Measurements from ENCODE around the gene BRD2. TPM values are rescaled to one million over a fixed set of nuclear protein-coding genes. Genes with fewer than 3 reads are reported as not detected.

Gene BRD2
- total RNA-seq, 1 donor from 2014 or later, result 99.3 TPM

DNA sequence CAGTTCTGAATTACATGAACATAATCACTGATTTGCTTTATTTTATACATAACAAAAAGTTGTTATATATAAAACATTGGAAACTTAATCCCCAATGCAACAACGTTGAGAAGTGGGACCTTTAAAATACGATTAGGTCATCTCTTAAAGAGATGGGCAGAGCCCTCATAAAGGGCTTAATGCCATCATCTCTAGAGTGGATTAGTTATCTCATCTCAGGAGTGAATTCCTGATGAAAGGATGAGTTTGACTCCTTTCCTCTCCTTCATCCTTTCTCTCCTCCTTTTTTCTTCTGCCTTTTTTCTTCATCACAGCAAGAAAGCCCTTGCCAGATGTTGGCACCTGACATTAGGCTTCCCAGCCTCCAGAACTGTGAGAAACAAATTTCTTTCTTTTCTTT, 27.1 kb downstream of the BRD2 start:
- ATAC-seq, result no peak

DNA sequence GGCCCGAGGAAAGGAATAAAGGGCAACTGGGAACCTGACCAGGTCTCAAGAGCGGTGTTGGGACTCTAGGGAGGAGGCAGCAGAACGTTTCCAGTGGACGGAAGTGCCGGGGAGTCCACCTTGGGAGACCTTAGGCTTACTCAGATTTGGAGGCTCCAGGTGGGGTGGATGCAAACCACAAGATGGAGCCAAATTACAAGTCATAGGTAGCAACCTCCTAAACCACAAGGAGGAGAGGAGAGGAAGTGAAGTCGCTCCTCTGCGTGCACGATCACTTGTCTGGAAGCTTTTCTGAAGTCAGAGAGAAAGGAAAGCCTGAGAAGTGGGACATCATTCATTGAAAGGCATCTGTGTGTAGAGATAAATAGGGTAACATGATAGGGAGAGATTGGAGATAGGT, 31.7 kb downstream of the BRD2 start:
- peak; percentile 65 for ATAC-seq

DNA sequence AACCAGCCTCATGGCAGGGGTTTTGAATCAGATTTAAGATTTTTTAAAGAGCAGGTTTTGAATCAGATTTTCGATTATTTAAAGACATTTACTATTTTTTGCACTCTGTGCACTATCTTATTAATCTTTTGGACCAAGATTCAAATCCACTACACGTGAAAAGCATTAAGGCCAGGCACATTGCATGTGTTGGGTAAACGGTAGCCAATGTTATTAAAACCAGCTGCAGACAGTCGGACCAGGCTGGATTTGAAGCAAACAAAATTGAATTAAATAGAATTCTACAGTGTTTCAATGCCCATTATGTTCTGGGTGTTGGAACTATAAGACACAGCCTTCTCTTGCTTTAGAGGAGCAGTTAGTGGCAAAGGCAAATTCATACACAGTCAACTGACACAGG, 33.3 kb downstream of the BRD2 start:
- ATAC-seq, result no peak

DNA sequence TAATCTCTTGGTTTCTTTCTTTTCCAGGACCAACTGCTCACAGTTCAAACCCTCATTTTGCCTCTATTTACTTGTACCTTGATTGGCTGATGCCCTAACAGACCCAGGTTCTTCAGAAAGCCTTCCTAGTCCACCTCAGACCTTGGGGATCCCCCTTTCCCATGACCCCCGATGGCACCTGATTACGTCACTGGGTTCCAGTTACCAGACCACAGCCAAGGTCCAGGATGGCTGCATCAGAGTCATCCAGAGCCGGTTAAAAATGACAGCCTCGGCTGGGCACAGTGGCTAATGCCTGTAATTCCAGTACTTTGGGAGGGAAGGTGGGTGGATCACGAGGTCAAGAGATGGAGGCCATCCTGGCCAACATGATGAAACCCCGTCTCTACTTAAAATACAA, 36.5 kb downstream of the BRD2 start:
- ATAC-seq, result no peak

DNA sequence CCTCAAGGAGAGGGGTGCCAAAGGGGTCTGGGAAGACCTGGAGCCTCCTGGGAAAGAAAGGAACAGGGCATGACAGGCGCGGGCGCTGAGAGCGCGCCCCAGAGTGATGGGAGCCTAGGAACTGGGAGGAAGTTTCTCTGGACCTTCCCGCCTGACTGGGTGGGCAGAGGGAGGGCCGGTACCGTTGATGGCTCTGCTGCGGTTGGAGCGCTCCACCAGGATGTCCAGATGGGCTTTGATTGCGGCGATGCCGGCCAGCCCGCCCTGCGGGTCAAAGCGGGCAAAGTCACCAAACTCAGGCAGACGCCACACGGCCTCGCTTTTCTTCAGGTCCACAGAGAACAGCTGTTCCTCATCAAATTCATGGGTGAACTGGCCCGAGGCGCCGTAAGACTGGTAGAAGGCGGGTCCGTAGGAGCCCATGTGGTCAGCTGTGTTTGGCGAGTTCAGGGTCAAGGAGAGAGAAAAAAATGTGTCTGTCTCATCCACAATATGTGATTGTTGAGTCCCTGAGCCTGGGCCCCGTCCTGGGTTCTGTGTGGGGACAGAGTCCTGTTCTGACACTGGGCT, 39.5 kb downstream of the BRD2 start:
- no peak for ATAC-seq

DNA sequence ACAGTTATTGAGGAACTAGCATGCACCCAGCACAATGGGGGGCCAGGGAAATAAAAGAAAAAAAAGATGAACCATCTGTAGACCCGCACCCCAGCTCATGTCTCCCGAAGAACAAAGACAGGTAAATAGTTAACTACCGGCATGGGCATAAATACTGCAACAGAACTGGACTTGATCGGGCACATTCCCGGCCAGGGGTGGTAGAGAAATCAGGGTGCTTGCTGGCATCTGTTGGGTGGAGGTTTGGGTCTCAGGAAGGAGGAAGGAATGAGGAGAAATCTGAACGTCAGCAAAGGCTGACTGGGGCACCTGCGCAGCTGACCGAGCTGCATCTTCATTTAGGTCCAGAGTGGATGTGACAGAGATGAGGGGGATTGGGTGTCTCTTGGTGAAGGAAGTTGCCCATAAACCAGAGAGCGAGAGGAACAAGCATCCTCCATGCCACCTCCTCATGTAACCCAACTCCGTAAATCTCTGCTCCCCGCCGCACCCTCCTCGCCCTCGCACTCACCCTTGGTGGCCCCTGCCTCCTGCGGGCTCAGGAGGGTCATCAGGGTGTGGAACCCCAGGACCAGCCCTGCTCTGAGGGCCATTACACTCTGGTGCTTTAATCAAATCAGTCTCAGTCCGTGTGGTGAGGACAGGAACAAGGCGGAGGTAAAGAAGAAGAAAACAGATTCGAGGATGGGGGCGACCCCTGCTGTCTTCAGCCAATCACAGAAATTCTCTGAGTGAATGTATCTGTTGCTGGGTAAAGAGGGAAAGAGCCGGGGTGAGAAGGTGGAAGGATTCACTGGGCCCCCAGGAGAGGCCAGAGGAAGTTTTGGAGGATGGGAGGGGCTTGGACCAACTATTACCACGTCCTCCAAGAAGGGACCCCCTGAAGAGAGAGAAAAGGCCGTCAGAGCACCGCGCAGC, 40.8 kb downstream of the BRD2 start, which contains the start of gene HLA-DOA:
Gene HLA-DOA, minus strand, starts transcription at position 648 of the 918 bp plus-strand sequence.
- ATAC-seq, result peak; percentile 62

DNA sequence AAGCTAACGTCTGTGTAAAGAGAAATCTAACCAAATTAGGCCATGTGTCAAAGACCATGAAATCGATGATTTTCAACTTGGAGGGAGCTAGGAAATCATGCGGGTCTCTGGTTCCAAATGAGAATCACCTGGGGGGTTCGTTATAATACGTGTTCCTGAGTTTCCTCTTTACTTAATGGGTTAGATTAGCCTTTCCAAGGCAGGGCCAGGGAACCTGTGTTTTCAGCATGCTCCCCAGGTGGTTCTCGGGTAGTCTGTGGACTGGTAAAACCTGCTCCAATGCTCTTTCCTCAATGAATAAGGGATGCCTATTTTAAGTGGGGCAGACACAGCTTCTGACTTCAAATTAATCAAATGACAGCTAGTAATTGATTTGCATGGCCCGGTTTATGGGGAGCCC, 42.0 kb downstream of the BRD2 start:
- ATAC-seq, result no peak

DNA sequence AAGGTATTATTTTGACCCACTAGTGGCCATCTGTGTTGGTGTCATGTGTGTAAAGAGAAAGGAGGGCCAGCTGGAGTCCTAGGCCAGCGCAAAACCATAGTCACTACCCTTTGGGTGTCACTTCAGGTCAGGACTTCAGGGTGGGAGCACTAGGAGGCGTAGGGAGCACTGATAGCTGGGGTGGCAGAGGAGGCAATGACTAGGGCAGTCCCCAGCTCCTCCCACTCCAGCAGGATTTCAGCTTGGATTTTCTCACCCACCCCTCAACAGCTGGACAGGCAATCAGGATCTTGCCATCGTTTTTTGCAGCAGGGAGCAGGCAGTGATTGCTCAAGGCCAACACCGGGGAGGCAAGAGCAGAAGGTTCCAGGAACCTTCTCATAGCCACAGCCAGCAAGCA, 45.2 kb downstream of the BRD2 start:
- ATAC-seq, result no peak

DNA sequence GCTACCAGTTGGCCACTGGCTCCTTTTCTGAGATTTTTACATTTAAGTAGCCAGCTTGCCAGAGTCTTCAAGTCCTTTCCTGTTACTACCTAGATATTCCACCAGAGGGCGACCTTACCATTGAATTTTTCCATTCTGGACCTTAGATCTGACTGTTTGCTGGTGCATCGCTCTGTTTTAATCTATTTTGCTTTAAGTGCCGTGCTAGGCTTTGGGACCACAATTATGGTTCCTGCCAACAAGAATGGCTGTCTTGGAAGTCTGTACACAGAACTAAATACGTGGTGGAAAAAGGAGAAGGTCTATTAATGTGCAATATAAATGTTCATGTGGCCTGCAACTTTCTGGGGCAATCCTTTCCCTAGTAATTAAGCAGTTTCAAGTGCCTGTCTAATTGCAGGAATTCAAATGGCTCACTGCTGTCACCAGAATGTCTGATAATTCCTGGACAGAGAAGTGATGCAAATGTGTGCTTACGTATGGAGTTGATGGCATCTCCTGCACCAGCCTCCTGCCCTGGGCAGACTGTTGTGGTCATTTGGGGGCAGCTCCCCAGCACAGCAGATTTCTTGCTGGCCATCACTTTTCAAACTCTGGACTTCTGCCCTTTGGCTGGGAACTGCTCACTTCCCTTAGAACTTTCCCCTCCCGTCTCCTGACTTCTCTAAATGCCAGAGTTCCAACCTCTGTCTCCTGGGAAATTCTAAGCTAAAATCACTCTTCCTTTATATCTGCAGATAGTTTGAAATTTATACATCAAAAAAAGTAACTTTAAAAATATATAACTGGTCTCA, 46.6 kb downstream of the BRD2 start:
- ATAC-seq, result peak; percentile 70

DNA sequence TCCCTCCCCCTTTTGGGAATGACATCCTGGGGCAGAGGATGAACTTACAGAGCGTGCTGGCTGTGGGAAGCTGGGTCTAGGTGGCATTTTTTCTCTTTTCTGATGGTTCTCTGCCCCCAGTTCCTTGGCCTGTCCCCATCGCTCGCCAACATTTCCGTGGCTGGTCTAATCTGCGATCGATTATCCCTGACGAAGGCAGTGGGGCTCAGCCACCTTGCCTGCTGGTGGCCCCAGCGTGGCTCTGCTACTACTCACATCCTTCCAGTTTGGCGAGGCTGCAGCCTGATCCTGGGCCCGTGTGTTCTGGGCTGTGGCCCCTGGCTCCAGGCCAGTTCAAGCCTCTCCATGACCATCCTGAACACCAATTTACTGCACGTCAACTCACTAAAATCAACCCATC, 47.4 kb downstream of the BRD2 start:
- ATAC-seq, result no peak

DNA sequence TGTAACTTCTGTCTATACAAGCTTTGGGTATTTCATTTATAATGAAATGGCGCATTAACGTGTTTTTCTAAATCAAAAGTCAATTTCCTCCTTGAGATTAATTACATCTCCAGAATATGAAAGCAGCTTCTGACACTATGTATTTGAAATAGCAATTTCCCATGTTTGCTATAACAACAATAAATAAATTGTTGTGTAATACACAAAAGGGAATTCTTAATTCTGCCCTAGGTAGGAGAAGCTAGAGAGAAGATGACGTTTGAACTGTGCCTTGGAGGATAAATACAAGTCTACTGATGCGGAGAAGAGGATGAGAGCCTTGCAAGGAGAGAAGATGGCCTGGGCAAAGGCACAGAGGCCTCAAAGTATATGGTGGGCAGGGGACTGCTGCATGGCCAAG, 48.6 kb downstream of the BRD2 start:
- ATAC-seq, result no peak

DNA sequence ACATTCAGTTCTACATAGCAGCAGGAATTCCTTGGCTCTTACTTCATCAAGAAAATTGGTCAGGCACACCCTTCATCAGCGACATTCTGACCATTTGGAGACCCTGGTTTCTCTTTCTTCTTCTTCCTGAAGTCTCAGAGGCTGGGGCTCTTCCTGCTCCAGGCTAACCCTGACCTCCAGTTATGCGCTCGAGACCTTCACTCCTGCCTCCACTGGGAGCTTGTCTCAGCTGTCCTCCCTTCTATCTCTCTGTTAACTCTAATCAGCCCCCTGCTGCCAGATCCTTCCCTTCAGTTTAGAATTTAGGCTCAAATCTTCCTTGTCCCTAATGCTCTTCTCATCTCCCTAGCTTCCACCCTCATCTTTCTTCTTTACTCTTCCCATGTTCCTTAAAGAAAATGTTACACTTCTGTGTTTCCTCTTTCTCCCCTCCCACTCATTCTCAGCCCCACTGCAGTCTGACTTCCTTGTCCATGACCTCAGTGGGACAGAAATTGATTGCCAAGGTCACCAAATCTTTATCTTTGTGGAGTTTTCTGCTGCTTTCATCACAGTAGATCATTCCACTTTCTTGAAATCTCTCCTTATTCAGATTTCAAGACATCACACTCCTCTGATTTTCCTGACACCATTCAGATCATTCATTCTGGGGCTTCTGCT, 49.4 kb downstream of the BRD2 start:
- ATAC-seq, result no peak

DNA sequence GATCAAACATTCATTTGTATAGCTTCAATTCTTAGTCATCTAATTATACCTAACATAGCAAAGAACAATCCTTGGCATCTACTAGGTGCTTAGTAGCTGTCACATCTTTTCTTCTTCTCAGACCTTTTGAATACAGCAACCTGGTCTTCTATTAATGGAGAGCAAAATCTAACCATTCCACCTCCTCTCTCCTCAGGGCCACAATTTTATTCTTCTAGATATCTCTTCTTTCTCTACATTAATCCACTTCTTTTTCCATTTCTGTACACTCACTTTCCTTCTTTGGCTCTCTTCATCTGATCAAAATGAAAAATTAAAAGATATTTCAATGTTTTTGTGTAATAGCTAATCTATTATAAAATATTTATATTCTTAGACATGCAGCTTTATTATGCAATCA, 50.0 kb downstream of the BRD2 start:
- ATAC-seq, result no peak

DNA sequence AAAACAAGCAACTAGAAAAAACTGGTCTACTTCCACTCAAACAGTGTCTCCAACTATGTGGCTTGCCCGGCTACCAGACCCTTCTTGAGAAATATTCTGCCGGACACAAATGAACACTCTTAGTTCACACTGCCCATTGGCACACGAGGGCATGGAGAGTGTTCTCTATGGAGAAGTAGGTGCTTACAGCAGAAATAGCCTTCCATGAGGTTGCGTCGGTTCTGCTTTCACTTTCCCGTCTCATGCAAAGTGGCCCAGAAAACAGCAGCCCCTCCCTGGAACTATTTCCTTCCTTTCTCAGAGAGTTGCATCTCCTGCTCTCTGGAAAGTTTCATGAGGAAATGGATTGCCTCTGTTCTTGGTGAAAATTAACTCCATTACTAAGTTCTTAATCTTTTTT, 50.5 kb downstream of the BRD2 start:
- peak; percentile 76 for ATAC-seq

DNA sequence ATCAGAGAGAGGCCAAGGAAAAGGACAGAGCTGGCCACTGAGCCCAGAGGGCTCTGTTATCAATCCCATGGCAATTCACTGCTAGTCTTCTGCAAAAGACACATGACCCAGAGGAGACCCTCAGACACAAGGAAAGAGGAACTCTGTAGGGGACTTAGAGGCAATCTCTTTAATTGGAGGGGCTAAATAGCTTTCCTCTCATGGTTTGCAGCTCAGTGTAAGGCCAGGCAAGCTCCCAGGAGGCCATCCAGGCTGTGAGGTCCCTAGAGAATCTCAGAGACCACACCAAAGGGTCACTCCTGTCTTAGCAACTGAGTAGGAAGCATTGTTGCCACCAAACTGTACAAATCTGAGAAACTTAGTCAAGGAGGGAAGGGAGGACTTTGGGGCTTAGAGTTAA, 51.0 kb downstream of the BRD2 start:
- no peak for ATAC-seq

DNA sequence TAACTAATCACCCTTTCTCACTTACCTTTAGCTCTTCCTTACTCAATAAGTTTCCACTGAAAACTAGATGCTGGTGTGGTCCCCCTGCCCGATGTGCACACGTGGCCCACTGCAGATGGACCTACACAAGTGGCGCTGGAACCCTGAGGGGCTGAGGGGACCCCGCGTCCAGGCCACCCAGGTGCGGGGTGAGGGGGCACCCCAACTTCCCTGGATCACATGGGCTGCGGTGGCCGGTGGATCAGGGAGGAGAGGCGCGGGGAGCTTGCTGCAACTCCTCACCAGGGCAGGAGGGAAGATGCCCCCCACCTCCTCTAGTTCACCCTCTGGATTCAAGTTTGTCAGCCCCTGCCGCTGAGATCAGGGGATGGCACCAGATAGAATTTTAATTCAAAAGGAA, 53.5 kb downstream of the BRD2 start:
- ATAC-seq, result no peak

DNA sequence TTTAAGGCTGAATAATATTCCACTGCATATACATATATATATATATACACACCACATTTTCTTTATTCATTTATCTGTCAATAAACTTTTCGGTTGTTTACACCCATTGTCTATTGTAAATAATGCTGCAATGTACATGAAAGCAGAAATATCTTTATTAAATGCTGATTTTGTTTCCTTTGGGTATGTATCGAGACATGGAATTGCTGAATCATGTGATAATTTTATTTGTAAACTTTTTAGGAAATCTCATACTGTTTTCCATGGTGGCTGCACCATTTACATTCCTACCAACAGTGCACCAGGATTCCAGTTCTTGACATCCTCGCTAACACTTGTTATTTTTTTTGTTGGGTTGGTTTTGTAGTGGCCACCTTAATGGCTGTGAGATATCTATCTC, 55.1 kb downstream of the BRD2 start:
- ATAC-seq, result no peak

DNA sequence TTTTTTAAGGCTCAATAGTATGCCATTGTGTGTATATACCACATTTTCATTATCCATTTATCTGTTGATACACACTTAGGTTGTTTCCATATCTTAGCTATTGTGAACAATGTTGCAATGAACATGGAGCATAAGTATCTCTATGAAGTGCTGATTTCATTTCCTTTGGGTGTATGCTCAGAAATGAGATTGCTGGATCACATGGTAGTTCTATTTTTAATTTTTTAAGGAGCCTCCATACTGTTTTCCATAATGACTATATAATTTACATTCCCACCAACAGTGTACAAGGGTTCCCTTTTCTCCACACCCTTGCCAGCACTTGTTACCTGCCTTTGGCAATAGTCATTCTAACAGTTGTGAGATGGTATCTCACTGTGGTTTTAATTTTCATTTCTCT, 56.1 kb downstream of the BRD2 start:
- no peak for ATAC-seq

DNA sequence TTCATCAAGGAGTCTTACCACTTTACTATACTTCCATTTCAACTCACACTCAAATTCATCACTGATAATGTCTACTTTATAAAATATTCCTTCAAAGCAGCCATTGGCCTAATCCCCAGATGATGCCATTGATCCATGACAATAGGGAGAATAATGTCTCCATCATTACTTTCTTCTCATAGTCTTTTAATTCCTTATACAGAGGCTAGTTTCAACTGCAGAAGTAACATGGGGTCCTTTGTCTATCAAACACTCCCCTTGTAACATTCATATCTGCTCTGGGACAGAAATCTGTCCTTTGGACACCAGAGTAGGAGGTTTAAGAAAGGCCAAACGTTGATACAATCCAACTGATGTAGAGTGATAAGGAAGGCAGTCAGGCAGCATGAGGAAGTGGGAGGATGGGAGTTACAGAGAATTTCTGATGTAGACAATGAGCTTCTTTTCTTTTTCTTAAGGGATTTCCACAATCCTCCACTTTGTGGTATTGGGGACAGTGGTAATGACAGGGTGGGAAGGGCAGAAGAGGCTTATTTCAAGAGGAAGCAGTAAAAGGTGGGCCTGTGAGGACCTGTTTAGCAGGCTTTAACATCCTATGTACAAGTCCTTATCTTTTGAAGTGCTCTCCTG, 59.9 kb downstream of the BRD2 start:
- ATAC-seq, result no peak

DNA sequence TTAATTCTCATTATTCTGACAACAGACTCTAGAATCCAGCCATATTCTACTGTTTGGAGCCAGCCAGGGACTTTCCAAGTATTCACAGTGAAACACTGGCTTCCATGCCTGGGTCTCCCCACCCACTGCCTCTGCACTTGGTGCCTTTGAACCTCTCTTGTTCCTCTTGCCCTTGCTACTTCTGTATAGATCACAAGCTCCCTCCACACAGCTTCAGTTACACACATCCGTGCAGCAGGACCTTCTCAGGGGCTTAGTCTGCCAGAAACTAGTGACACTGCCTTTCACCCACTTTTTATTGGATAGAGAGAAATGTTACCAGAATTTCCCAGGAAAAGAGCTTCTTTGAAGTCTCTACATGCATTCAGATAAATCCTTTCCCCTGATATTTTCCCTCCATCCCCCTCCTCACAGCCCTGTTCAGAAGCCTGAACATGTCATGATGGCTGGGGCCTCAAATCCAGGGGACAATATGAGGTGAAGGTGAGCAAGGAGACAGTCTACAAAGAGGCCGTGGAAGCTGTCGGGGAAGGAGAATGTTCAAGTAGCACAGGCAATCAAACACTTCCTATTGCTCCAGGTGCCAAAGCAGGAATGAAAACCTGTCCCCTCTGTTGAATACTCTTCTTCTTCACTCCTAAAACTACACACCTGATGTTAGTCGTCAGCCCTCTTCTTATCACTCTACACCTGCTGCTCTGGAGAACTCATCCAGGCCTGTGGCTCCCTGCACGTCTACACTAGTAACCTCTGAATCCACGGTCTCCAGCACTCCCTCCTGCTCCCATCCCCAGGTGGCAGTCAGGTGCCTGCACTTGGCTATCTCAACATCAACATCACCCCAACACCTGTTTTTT, 61.2 kb downstream of the BRD2 start:
- ATAC-seq, result peak; percentile 88

DNA sequence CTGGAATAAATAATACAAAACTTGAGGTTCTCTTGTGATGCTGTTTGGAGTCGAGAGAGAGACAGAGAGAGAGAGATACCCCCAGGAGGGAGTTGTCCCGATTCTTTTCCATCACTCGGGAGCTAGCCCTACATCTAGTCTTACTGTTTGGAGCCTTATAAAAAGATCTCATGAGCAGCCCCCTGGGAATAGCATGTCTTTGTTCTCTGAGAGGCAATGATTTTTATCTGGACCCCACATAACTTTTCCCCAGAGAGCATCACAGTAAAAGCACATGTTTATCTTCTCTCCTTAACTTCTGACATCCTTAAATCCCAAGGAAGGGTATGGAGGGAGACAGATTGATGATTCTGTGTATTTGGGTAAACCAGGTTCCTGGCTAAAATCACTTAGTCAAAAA, 61.9 kb downstream of the BRD2 start:
- no peak for ATAC-seq

Measured in esophagus mucosa (tissue), 1 donor.